NT2/D1 (cell line): ENCODE results near the gene HRH1.
"Not testable (repeated sequence)": the region's sequence is repeated elsewhere in the genome, so short reads cannot be mapped to it uniquely, and the experiment has no call there.

Experiments
- DNase-seq: peaks from one replicate; pipeline ENCODE4 v3.0.0-alpha.2; 2011; ENCODE audit warnings: low read depth, low spot score
- H3K27me3 ChIP-seq: 2 replicates; pipeline ENCODE4 v1.6.0; 2011; ENCODE audit warnings: mild to moderate bottlenecking; ENCODE audit not compliant: insufficient read length, insufficient read depth
- H3K36me3 ChIP-seq: 2 replicates; pipeline ENCODE4 v1.6.1; 2011; ENCODE audit warnings: mild to moderate bottlenecking, low read length, mixed read lengths; ENCODE audit not compliant: insufficient read depth, insufficient read length
- H3K4me1 ChIP-seq: 2 replicates; pipeline ENCODE4 v1.5.1; 2011; ENCODE audit not compliant: insufficient read depth, insufficient read length
- H3K4me3 ChIP-seq: 2 replicates; pipeline ENCODE4 v1.5.1; 2011; ENCODE audit warnings: low read depth; ENCODE audit not compliant: insufficient read length
- H3K9ac ChIP-seq: 2 replicates; pipeline ENCODE4 v1.6.0; 2011; ENCODE audit warnings: low read depth; ENCODE audit not compliant: insufficient read length
- H3K9me3 ChIP-seq: 2 replicates; pipeline ENCODE4 v1.5.1; 2011; ENCODE audit warnings: mild to moderate bottlenecking, low read length; ENCODE audit not compliant: insufficient read depth
- SUZ12 ChIP-seq: IDR thresholded peaks from 2 replicates; pipeline ENCODE4 v1.6.1; 2011; ENCODE audit not compliant: insufficient read length, insufficient read depth; ENCODE audit errors: extremely low read depth
- YY1 ChIP-seq: IDR thresholded peaks from 2 replicates; pipeline ENCODE4 v1.6.1; 2011; ENCODE audit not compliant: insufficient read length, insufficient read depth
- ZNF274 ChIP-seq: IDR thresholded peaks from 2 replicates; pipeline ENCODE4 v1.6.1; 2011; ENCODE audit warnings: mild to moderate bottlenecking, low read depth, low read length

Gene HRH1

DNA sequence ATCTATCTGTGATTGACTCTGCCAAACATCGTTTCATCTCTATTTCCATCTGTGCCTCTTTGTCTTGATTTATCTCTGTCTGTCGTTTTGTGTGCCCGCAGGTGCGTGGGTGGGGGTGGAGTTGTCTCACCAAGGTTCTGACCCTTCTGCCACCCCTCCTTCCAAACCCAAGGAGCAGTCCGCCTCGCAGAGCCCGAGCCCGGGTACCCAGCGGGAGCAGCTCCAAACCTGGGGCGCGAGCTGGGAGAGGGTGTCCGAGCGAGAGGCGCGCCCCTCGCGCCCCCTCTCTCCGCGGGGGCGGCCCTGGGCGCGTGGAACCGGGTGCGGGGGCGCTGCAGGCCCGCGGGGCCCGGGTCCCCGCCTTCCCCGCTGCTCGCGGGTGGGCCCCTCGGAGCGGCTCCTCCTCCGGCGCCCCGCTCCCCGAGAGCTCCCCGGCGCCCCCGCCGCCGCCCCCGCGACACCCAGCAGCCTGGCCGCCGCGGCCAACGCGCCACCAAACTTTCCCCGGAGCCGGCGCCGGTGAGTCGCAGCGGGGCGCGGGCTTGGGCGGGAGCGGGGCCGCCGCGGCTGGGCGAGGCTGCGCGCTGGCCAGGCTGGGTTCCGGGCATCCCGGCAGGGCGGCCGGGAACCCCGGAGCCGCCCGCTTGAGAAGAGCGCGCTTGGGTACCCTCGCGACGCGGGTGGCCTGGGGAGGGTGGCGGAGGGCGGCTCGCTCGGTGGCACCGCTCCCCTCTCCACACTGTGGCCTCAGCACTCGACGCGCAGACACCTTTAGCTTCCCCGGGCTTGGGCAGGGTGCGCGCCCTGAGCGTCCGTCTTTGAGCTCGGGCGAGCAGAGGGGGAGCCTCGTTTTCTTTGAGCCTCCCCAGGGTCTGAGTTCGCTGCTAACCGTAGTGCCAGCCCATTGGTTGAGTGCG lies at the start of gene HRH1:
Gene HRH1 (plus strand): TSS at position 458 of the 917 bp plus-strand sequence. CDS start 104,545 bp downstream, outside the sequence.
- DNase-seq, result no peak
- Histone ChIP-seq H3K27me3 (peaks cover 56% of the 10 kb centered on the region), H3K9me3 (no peaks in the 10 kb centered on the region), H3K36me3 (no peaks in the 10 kb centered on the region), H3K4me3 (peak within 1 kb of the TSS; percentile 62), H3K4me1 (peaks cover 5% of the 10 kb centered on the region), H3K9ac (peak within 1 kb of the TSS; percentile 65)
- TF ChIP-seq YY1 (no peak), ZNF274 (no peak)

GRCh38 chr3:11113316-11113715 lies 41.0 kb upstream of the HRH1 start:
- not testable (repeated sequence) for H3K9me3 ChIP-seq, H3K9ac ChIP-seq, DNase-seq, H3K36me3 ChIP-seq, H3K4me1 ChIP-seq, H3K27me3 ChIP-seq, H3K4me3 ChIP-seq

DNA sequence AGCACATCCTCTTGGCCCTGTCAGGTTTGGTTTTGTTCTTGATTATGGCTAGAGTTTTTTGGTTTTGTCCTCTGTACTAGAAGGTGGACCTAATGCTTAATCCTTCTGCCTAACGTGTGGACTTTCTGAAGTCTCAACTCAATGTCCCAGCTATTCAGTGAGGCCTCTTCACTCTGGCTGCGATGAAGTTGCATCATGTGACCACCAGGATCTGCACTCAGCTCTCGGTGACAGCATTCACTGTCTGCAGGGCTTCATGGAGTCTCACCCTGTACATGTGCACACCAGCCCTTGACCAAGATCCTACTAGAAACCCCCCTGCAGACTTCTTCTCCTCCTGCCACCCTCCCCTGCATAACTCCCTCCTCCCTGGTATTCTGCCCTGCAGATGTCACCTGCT lies 38.7 kb upstream of the HRH1 start:
- H3K9me3 ChIP-seq, result no peaks in the 10 kb centered on the region
- no peak overlapping the region for H3K9ac ChIP-seq
- H3K36me3 ChIP-seq, result no peaks in the 10 kb centered on the region
- H3K4me3 ChIP-seq, result no peak overlapping the region
- peaks cover 3% of the 10 kb centered on the region for H3K4me1 ChIP-seq
- no peak for DNase-seq
- peaks cover 2% of the 10 kb centered on the region for H3K27me3 ChIP-seq
- no peak for TF ChIP-seq YY1
- no peak for TF ChIP-seq ZNF274
- no peak for TF ChIP-seq SUZ12

DNA sequence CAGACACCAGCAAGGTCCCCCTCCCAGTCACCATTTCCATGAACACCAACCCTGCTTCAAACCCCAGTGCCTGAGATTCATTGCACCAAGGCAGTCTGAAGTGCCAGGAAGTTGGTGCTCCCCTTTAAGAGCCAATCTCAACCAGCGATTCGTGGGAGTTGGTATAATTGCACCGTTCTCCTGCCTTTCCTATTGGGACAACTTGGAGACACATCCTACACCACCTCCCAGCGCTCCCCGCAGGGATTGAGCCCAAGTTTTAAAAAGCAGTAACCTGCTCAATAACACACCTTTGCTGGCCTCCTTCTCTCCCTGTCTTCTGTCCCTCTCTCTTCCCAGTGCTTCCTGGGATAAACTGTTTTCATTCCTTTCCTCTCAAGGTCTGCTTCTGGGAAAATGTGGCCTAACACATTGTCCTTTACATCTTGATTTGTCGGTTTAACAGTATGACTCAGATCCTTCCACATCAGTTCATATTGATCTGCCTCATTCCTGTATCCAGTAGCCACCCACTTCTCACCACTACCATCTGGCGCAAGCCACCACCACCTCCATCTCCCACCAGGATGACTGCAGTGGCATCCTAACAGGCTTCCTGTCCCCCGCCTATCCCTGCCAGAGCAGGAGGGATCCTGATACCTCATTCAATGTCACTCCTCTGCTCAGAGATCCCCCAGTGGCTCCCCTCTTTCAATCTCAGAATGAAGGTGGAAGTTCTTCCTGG lies 37.8 kb upstream of the HRH1 start:
- DNase-seq, result no peak
- Histone ChIP-seq H3K4me1 (peaks cover 3% of the 10 kb centered on the region), H3K9me3 (no peaks in the 10 kb centered on the region), H3K36me3 (no peaks in the 10 kb centered on the region), H3K9ac (no peak overlapping the region), H3K4me3 (no peak overlapping the region), H3K27me3 (peaks cover 4% of the 10 kb centered on the region)
- TF ChIP-seq ZNF274 (no peak), YY1 (no peak)

GRCh38 chr3:11117591-11117990 lies 36.7 kb upstream of the HRH1 start:
- H3K4me1 ChIP-seq, result peaks cover 3% of the 10 kb centered on the region
- no peak overlapping the region for H3K4me3 ChIP-seq
- H3K27me3 ChIP-seq, result peaks cover 4% of the 10 kb centered on the region
- no peak for DNase-seq
- H3K9ac ChIP-seq, result no peak overlapping the region
- TF ChIP-seq YY1 (no peak), SUZ12 (no peak), ZNF274 (no peak)
- H3K9me3 ChIP-seq, result no peaks in the 10 kb centered on the region
- no peaks in the 10 kb centered on the region for H3K36me3 ChIP-seq

GRCh38 chr3:11118181-11118682 lies 36.1 kb upstream of the HRH1 start:
- DNase-seq, result no peak
- Histone ChIP-seq H3K9me3 (peaks cover 5% of the 10 kb centered on the region), H3K36me3 (no peaks in the 10 kb centered on the region), H3K4me1 (peaks cover 3% of the 10 kb centered on the region), H3K9ac (no peak overlapping the region), H3K27me3 (peaks cover 4% of the 10 kb centered on the region), H3K4me3 (no peak overlapping the region)
- TF ChIP-seq YY1 (no peak), SUZ12 (no peak), ZNF274 (no peak)

GRCh38 chr3:11120091-11120805 lies 34.0 kb upstream of the HRH1 start:
- Histone ChIP-seq H3K9me3 (peaks cover 9% of the 10 kb centered on the region), H3K4me3 (no peak overlapping the region), H3K9ac (no peak overlapping the region), H3K27me3 (peaks cover 4% of the 10 kb centered on the region), H3K4me1 (peaks cover 3% of the 10 kb centered on the region), H3K36me3 (no peaks in the 10 kb centered on the region)
- no peak for DNase-seq
- TF ChIP-seq YY1 (no peak), ZNF274 (no peak), SUZ12 (no peak)
